NCI-H524 (cell line): ENCODE measurements around the gene MAGEL2.

ENCODE experiments used
- DNase-seq, 2 experiments: peaks; one replicate each; lab custom pipeline; 2025; lab: John Stamatoyannopoulos, UW

MAGEL2 gene

DNA sequence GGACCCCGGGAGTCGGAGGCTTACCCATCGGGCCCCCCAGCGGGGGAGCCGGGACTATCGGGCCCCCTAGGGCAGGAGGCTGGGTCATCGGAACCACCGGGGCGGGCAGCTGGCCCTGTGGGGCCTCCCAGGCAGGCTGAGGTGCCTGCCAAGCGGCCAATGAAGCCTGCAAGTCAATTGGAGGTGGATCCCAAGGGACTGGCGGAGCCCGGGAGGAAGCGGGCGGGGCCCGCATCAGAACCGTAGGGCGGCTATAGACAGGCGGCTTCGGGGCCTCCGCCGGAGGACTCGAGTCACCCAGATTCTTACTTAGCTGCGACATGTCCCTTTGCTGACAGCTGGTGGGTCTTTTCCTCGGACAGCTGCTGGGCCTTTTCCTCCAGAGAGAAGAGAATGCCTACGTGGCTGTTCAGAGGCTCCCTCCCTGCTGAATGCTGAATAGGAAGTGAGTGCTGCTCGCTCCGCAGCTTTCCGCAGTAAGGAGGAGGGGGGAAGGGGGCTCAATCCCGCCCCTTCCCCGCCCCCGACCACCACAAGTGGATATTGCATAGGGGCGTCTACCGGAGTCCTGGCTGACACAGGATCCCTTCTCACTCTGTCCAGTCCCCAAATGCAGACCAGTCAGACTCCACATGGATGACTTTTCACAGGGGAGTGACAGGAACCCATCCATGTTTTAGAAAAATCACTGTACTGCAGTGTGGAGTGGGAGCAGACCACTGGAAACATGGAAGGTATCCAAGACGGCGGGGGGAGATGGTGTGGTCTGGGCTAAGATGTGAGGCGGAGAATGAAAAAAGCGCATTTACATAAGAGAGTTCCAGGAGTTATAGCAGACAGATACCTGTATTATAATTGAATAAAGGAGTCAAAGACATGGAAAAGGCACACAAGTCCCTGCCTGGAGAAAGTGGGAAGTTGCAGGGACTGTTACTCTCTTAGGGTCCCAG, at the start of gene MAGEL2:
Gene MAGEL2 (minus strand): TSS at position 447 of the 950 bp plus-strand sequence. CDS start 125 bp downstream, at position 322.
- DNase-seq, result peak; percentile 59 to 85

DNA sequence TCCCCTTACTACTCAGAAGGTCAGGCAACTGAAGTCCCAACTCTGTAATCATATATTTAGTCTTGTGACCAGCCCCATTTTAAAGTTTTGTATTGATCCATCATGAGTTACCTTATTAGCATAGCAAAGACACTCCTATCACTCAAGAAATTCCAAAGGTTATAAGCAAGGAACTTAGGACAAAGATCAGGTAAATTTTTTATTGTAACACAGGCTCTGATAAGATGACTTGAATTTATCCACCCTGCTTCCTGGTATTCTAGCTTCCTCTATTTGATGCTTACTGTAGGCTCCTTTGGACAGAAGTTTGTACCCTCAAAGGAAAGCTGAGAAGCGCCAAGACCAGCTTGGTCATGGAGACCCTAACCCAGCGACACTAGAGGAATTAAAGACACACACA, 47.6 kb upstream of the MAGEL2 start:
- DNase-seq, result no peak

GRCh38 chr15:23694592-23694991, 46.9 kb upstream of the MAGEL2 start:
- DNase-seq, result no peak

DNA sequence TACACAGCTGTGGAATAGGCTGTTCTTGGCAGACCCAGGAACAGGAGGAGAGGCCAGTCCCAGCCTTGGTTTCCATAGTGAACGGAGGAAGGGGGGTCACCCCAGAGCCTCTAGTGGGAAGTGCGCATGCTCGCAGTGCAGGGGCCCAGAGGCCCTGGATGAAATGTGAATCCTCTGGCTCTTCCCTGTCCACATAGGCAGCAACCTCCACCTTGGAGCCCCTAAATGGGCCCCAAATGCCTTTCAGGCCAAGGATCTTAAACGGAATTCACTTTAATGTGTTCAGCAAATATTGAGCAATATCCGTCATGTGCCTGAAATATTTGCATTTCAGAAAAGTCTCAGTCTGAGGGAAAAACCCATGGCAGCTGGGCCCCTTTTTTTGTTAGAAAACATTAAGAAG, 42.8 kb upstream of the MAGEL2 start:
- peak; percentile 47 to 77 for DNase-seq

DNA sequence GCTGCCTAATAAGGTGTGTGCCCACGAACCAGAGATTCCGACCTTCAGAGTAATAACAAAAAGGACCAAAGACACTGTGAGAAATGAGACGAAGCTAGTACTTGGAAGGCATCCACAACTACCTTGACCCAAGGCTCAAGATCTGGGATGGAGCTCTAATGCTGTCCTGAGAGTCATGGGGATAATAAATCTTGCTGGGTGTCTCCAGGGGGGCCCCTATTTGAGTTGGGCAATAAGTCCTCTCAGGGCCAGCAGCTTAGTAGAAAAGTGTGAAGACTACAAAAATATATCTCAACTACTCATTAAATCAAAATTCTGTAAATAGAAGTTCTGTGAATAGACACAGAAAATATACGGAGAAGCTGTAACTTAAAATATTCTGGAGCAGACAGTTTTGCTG, 42.3 kb upstream of the MAGEL2 start:
- no peak for DNase-seq

DNA sequence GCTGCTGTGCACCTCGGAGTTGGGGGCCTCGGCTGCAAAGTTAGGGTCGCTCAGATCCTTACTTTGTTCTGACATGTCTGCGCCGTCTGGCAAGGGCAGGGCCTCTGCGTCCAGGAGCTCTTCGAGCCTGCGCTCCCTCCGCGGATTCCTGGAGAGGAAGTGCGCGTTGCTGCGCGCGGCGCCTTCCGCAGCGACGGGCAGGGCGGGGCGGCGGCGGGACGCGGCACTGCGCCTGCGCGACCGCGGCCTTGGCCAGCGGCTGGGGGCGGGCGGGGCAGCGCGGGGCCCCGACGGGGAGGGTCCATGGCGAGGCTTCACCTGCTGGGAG, 39.4 kb upstream of the MAGEL2 start, which contains the start of gene NDN:
Gene NDN (minus strand): TSS at position 163 of the 328 bp plus-strand sequence. CDS start 88 bp downstream, at position 75.
- peak; percentile 25 to 46 for DNase-seq

DNA sequence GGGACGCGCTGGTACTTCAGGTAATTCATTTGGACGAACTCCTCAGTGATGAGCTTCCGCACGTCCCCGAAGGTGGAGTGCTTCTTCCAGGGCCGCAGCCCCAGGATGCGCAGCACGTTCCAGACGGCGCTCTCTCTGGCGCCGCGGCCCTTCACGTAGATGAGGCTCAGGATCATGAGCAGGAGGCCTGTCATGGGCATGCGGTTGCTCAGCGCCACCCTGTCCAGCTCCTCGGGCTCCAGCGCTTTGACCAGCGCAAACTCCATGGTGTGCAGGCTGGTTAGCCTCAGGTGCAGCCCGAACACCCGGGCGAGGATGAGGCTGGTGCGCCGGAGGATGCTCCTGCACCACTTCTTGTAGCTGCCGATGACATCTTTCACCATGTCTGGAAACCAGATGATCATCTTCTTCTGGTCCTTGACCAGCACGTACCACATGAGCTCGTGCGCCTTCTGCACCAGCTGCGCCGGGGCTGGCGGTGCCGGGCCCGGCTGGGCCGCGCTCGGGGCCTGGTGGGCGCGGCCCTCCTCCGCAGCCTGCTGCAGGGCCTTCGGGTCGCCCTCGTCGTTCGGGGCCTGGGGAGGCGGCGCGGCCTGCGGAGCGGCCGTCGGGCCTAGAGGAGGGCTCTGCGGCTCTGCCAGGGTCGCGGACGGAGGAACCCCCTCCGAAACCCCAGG, 38.9 kb upstream of the MAGEL2 start:
- peak in 1 of 2 experiments; percentile 12 for DNase-seq

DNA sequence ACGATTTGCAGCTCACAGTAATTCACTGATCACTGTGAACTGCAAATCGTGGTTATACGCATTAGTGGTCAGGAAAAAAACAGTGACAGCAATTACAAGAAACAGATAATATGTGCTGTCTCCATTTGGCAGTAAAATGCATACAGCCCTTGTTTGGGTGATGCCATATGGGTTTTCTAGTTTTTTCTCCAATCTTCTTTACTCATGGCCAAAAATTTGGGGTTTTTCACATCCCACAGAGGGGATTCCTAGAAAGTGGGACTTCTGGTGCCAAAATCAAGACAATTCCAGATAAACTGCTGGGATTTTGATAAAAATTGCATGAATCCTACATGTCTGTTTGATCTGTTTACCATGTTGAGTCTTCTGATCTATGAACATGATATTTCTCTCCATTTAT, 23.8 kb upstream of the MAGEL2 start:
- no peak for DNase-seq

DNA sequence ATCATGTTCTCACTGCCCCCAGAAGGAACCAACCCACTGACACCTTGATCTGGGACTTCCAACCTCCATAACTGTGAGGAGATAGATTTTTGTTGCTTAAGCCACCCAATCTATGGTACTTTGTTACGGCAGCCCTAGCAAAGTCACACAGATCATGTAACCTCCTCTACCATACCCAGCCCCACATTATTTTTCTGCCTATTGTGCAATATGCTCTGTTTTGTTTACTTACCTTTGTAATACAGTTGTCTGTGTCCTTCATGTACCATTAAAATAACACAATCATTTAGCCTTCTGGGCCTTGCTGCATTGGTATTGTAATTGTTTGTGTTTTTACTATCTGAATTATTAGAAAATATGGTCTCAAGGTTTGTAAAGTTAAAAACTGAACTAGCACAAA, 23.3 kb upstream of the MAGEL2 start:
- DNase-seq, result no peak

- DNase-seq, result no peak
Observed at GRCh38 chr15:23663232-23663631, 15.6 kb upstream of the MAGEL2 start.

GRCh38 chr15:23648920-23649515, 1.4 kb upstream of the MAGEL2 start:
- peak; percentile 13 to 67 for DNase-seq

GRCh38 chr15:23647001-23647295, 719 bp downstream of the MAGEL2 start:
- no peak for DNase-seq

DNA sequence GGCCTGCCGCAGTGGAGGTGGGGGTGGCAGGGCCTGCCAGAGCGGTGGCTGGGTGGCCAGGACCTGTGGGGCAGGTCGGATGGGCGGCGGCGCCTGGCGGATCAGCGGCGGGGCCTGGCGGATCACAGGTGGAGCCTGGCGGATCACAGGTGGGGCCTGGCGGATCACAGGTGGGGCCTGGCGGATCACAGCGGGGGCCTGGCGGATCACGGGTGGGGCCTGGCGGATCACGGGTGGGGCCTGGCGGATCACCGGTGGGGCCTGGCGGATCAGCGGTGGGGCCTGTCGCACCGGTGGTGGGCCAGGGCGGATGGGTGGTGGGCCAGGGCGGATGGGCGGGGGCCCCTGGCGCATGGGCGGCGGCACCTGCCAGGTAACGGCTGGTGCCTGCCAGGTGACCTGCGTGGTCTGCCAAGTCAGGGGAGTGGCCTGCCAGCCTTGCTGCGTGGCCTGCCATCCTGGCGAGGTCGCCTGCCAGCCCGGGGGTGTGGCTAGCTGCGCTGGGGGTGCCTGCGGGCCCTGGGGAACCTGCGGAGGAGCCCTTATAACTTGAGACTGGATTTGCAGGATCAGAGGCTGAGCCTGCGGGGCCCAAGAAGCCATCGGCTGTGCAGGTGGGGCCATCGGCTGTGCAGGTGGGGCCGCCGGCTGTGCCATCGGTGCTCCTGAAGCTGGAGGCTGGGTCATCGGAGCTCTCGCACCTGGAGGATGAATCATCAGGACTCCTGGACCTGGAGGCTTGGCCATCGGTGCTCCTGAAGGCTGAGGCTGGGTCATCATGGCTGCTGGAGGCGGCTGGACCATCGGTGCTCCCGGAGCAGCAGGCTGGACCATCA, 1.3 kb downstream of the MAGEL2 start:
- no peak for DNase-seq

GRCh38 chr15:23645371-23646164, 2.1 kb downstream of the MAGEL2 start:
- DNase-seq, result peak in 1 of 2 experiments; percentile 19

- no peak for DNase-seq
Observed at GRCh38 chr15:23644829-23645228, 2.8 kb downstream of the MAGEL2 start.

- DNase-seq, result peak; percentile 71 to 84
Observed at GRCh38 chr15:23642413-23643044, 5.1 kb downstream of the MAGEL2 start.

- no peak for DNase-seq
Observed at GRCh38 chr15:23634181-23634580, 13.5 kb downstream of the MAGEL2 start.

GRCh38 chr15:23629234-23629805, 18.3 kb downstream of the MAGEL2 start:
- DNase-seq, result peak in 1 of 2 experiments; percentile 39

DNA sequence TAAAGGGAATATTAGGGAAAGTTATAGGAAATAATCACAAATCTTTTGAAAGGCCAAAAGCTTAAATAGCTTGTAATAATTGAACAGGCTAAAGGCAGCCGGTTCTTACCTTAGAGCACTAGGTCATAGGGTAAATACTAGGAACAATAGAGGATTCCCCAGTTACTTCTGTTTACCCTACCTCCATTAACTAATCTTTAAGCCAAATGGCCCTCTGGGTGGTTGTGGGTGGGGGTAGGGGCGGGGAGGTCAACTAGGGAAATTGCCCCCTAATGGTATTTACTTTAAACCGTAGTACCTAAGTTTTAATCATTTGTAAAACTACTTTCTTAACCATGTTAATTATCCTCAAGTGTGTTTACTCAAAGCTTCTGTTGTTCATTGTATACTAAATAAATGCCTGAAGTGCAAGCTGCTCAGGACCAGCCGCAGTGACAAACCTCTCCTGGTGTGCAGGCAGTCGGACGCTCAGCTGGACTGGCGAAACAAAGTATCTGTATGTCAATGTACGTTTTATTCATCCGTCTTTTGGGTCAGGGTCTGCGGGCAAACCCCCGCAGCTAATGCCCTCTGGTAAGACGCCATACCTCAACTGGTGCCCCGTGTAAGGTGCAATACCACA, 18.9 kb downstream of the MAGEL2 start:
- DNase-seq, result no peak

GRCh38 chr15:23616536-23616935, 31.1 kb downstream of the MAGEL2 start:
- peak in 1 of 2 experiments; percentile 23 for DNase-seq
